Limb (tissue), 2 donors: ENCODE results near the gene STK24.

Source experiments
- DNase-seq, 2 donors: peaks; one replicate each; pipeline ENCODE4 v3.0.0-alpha.2; 2016; ENCODE audit errors: extremely low spot score in 2 of 2

Gene STK24

DNA sequence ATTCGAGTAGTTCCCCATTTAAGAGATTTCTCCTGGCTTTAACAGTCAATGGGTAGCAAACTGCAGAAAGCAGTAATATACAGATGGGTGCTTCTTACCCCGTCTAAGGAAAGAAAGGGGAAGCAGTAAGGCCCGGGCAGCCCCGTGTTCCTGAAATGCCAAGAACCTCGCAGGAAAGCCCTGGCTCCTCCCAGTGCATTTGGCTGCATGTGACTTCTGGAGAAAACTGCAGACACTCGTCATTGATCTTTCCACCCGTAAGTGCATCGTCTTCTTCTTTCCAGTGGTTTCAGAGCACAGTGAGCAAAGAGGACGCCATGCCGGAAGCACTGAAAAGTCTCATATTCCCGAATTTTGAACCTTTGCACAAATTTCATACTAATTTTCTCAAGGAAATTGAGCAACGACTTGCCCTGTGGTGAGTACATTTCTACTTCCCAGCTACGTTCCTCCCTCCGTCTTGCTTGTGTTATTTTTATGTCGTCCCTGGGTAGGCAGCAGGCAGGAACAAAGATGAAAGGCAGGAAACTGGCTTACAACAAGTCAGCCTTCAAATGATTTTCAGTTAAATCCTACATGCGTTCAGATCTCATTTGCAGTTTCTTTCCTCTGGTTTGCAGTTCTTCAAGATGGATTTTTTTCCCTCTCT, 165.2 kb downstream of the STK24 start:
- DNase-seq: no peak

DNA sequence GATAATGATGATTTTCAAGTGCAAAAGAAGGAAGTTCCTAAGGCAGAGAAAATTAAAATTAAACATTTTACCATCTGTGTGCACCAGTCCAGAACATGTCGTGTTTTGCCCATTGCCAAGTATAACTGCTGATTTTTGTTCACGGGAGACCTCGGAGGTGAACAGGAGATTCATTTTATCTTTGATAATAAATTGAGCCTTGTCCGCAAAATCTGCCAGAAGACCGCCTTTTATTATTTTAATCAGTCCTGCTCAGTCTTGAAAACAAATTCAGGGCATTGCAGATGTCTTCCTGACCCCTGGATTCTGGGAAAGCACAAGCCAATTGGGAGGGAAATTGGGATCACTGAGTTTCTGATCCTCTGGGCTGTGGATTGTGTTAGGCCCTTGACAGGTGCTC, 165.9 kb downstream of the STK24 start:
- no peak for DNase-seq

DNA sequence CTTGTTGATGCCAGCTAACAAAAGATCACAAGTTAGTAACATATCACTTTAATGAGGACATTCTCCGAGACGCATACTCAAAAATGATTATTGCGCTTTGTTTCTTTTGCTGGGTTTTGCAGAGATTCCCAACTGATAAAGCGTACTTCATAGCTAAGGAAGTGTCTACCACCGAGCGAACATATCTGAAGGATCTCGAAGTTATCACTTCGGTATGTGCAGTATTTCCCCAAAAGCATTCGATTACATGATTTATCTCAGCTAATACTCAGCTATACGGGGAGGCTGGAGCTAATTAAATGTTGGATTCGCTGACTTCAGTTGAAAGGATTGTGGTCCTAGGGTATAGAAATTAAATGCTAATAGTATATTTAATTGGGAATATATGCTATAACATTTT, 166.3 kb downstream of the STK24 start:
- no peak for DNase-seq

DNA sequence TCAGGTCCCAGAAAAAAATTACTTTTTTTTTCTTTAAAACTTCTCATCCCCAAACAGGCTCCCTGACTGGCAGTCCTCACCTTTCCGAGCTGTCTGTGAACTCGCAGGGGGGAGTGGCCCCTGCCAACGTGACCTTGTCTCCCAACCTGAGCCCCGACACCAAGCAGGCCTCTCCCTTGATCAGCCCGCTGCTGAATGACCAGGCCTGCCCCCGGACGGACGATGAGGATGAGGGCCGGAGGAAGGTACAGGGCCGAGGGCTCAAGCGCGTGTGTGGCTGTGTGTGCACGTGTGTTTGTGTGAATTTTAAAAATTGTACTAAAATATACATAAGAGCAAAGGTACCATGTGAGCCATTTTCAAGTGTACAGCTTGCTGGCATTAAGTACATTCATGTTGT, 167.6 kb downstream of the STK24 start:
- DNase-seq: no peak

DNA sequence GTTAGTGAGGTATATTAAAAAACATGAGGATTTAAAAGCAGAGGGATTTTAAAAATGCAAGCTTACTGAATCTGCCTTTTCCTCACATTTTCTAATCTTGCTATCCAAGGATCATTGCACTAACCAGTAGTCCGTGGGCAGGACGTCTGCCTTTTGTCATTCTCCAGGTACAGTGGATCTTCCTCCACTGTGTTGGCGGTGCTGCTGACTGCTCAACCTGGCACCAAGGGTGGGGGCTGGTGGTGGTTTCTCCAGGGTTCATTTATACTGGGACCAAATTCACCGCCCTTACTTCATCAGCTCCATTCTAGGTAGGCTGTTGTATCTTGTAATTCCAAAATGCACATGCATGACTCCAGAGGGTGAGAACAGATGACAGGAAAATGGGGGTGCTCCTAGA, 169.3 kb downstream of the STK24 start:
- DNase-seq: no peak

DNA sequence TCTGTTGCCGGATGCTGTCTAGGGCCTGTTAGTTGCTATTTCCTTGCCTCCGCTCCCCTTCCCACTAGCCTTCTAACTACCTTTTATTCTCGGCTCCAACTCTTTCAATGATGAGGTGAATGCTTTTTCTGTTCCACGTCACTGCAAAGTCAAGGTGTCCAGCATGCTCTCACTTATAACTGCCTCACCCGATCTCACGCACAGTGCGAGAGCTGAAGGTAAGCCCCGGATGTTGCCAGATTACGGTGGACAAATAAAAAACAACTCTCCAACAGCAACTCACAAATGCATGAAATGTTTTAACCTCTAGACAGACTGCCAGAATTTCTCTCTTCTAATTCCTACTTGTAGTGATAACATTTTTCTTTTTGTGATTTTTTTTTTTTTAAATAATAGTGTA, 169.9 kb downstream of the STK24 start:
- no peak for DNase-seq

DNA sequence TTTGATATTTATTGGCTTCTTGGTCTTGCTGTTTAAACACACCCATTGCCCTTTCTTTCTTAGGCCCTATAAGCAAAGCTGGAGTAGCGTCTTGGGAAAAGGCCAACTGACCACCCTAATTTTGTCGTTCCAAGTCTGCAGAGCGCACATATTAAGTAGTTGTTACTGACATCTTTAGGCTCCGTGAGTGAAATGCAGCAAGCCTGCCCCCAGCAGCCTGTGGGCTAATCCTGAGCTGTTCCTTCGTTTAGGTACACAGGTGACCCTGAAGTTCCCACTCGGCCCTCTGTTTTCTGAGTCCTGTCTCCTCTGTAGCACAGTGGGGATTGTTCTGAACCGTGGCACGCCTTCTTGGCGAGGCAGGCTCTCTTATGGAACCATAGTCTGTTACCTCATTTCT, 170.5 kb downstream of the STK24 start:
- DNase-seq: no peak

DNA sequence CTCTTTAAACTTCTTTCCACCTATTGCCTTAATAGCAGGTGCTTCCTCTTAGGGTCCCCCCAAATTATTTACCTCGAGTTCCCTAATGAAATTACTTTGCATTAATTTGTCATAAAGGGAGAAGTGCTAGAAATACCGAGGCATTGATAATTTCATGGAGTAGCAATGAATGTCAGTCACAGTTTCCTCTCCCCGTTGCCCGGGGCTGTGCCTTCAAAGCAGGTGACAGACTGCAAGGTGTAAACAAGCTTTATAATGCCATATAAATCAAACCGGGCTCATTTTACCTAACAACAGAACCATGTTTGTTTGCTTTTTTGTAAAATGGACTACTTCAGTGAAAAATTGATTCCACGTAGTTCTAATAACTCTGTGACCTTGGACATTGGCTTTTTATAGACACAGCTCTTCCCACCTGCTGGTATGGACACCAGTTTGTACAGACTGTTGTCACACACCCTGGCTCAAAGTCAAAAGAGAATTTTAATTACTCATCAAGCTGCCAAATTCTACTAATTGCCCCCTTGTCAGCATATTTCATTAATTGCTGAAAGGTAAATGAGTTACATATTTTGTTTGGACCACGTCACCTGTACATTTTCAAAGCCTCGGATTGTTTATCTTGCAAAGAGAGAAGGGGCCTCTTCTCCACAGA, 171.1 kb downstream of the STK24 start:
- DNase-seq: no peak

DNA sequence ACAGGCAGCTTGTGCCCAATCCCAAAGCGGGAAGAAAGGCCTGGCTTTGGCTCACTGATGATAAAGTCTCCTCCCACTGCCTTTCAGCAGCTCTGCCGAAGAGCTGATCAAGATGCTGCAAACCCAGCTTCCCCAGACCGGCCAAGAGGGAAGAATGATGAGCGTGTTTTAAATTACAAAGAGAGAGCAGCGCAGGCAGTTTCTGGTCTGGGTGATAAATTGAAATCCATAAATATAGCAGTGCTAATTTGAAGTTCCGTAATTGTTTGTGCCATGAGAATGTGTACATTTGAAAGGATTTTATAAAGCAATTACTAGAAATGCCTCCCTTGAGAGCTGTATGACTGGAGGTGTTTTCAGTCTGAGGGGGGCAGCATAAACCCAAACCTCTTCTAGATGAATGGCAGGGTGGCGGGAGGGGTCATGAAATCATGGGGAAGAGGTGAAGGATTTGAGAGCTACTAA, 171.8 kb downstream of the STK24 start:
- peak; percentile 43 to 50 for DNase-seq

DNA sequence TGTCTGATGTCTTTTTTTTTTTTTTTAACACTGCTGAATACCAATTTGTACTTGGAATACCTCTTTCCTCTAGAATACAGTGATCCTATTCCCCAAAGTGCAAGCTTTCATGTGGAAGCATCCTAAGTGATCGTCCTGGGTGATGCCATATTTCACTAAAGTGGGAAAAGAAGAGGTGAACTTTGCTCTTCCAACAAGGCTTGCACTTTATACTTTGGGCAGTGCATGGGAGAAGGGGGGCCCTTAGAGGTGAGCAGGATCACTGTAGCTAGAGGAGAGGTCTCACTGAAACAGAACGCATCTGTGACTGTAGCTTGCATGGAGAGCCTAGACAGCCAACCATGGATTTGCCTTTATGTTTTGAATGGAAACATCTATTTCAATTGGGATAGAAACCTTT, 173.8 kb downstream of the STK24 start:
- DNase-seq: no peak

DNA sequence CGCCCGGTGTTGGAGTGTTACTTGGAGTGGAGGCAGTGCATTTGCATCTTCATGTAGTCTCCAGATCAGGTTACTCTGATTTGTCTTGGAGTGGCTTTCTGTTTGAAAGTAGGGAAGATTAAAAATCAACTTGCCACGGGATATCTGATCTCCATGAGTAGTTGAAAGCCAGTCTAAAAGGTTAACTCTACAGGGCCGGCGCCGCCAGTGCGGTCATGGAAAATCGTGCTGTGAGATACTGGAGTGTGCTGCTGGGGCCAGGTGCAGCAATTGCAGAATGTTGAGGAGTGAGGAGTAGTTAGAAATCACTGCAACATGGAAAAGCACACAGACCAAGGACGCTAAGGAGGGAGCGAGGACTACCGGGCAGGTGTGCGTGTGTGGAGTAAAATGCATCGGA, 175.0 kb downstream of the STK24 start:
- DNase-seq: no peak

DNA sequence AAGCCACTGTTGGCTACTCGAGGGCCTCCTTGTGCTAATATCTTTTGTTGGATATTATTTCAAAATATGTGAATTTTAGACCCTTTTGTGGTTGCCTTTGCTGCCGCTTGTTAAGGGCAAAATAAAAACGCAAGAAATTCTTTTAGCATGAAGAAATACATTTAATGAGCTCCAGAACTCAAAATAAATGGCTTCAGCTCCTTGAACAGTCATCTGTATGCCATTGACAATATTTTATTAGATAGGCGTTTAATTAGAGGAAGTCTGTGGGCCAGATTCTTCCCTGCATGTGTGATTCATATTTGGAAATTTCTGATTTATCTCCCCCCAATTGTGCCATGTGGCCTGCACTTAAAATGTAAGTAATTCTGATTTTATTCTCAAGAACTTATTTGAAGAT, 177.2 kb downstream of the STK24 start:
- no peak for DNase-seq

DNA sequence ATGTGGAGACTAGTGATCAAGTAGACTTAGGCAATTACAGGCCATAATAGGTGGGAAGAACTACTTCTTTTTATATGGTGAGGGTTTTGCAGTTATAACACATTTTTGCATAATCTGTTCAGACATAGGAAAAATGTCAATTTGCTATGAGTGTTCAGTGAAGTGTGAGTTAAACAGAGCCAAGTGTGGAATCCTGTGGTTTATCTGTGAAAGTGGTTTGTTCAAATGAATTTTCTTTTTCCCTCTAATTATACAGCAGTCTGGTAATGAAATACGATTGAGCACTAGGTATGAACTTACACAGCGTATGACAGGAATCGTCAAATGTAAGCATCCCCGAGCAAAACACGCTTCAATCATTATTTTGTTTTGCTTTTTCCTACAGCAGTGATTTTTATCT, 178.3 kb downstream of the STK24 start:
- no peak for DNase-seq

DNA sequence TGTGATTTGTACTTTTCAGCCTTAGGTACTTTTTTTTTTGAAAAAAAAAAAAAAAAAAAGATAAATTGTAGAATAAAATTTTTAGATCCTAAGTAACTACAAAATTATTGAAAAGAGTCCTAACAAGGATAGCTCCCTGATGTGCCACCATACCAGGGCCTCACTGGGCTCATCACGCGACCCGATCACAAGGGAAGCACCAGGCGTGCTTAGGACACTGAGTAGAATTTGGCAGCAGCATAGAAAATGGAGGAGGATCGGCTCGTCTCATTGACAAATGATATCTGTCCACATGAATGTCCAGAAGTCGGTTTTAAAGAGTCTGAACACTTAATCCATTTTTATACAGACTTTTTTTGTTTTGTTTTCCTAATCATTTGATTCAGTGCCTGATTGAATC, 179.0 kb downstream of the STK24 start:
- DNase-seq: no peak

DNA sequence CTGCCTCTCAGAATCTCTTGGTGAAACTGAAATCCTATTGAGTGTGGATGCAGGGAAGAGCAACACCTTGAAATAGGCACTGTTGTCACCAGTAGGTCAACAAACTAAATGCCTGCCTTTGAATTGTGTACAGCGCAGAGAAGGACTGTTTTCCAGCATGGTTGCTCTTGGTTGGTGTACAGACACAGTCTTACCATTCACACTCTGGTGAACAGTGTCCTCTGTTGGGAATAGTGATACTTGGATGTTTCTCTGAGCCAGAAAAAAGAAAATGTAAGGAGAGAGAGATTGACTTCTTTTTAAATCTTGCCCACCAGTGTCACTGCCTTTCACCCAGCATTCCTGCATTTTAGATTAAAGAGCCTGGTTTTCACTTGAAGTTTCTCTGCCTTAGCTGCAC, 179.7 kb downstream of the STK24 start:
- DNase-seq: no peak

DNA sequence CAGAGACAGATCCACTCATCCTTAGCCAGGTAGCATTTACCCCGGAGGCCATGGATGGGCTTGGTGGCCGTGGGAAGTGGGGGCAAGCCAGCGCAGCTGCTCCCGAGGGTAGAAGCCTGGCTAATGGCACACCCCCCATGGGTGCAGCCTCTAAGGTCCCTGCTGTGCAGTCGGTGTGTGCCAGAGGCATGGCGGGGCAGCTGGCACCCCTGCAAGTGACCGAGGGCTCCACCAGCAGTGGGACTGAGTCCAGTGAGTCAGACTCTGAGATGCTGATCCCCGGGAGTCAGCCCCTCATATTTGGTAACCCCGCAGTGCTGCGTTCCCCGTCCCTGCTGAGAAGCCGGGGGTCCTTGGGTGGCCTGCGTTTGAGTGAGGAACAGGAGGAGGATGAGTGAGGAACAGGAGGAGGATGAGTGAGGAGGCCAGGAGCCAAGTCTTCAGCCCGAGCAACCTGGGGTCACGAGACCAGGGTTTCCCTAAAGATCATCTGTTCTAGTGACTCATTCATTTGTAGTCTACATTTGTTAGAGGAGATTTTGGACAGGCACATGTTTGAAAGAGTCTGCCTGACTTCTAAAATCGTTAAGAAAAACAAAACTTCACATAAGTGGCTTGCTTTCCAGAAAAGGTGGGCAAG, 180.7 kb downstream of the STK24 start:
- no peak for DNase-seq
